Measurements from ENCODE around the gene KATNB1. TPM values are rescaled to one million over a fixed set of nuclear protein-coding genes. Genes with fewer than 3 reads are reported as not detected.

Gene KATNB1
- polyA plus RNA-seq, 1 of the 3 experiments (the other 2 are of a cell fraction): 43.7 TPM

GRCh38 chr16:57704011-57704904 lies 31.3 kb upstream of the KATNB1 start:
- H3F3A ChIP-seq (replicated peaks; ENCODE audit: insufficient read depth): no peaks in the 10 kb centered on the region
- no peaks in the 10 kb centered on the region for H3K79me2 ChIP-seq (ENCODE audit: insufficient read depth)
- H2AFZ ChIP-seq (ENCODE audit: low read depth): no peak overlapping the region
- CTCF ChIA-PET: interaction anchor here (1.1 kb wide), 1 partner anchor 55 kb away, joined by 4 read pairs; no protein-coding TSS in a partner anchor
- no peaks in the 10 kb centered on the region; a peak in 1 of 4 replicates for H3K4me1 ChIP-seq (ENCODE audit: control insufficient read depth in 1 of 2, insufficient read depth in 2 of 2, low read depth in 1 of 2, low read length in 1 of 2)
- POLR2A ChIA-PET: no interaction called here
- WGBS (ENCODE audit: low lambda C conversion rate): 55% methylated on average over 11 of the region's 11 CpGs
- no peaks in the 10 kb centered on the region for H3K36me3 ChIP-seq (replicated peaks in 1 of 2; ENCODE audit: control insufficient read depth in 1 of 2, insufficient read depth in 2 of 2, low read length in 1 of 2)
- H3K9me2 ChIP-seq: no peaks in the 10 kb centered on the region
- H3K9me3 ChIP-seq: no peaks in the 10 kb centered on the region
- TF ChIP-seq GATA2 (CRISPR knock-in tag; IDR thresholded peaks at IDR 0.05): no peak
- no peak overlapping the region for H3K27ac ChIP-seq (ENCODE audit: low read depth in 2 of 2, low read length in 1 of 2)
- no peak overlapping the region for H3K9ac ChIP-seq
- no peak overlapping the region for H3K4me3 ChIP-seq (ENCODE audit: low read depth in 2 of 2, low read length in 1 of 2)
- H4K20me1 ChIP-seq (ENCODE audit: insufficient read depth): no peaks in the 10 kb centered on the region
- no peak for DNase-seq
- H3K4me2 ChIP-seq: no peak overlapping the region
- H3K27me3 ChIP-seq (ENCODE audit: insufficient read depth): no peaks in the 10 kb centered on the region

- no peak for DNase-seq
- ChIA-PET POLR2A (no interaction called here), CTCF (interaction anchor here (1.1 kb wide), 1 partner anchor 56 kb away, joined by 4 read pairs; no protein-coding TSS in a partner anchor)
- Histone ChIP-seq H3F3A (replicated peaks; ENCODE audit: insufficient read depth) (no peaks in the 10 kb centered on the region), H3K9me2 (no peaks in the 10 kb centered on the region), H3K36me3 (replicated peaks in 1 of 2; ENCODE audit: control insufficient read depth in 1 of 2, insufficient read depth in 2 of 2, low read length in 1 of 2) (no peaks in the 10 kb centered on the region), H3K79me2 (ENCODE audit: insufficient read depth) (no peaks in the 10 kb centered on the region), H3K4me3 (ENCODE audit: low read depth in 2 of 2, low read length in 1 of 2) (no peak overlapping the region), H3K27me3 (ENCODE audit: insufficient read depth) (0 out of 2 replicates have a peak, but pooled peaks cover 5% of the 10 kb centered on the region), H2AFZ (ENCODE audit: low read depth) (no peak overlapping the region), H3K27ac (ENCODE audit: low read depth in 2 of 2, low read length in 1 of 2) (no peak overlapping the region), H3K9ac (no peak overlapping the region), H3K4me1 (ENCODE audit: control insufficient read depth in 1 of 2, insufficient read depth in 2 of 2, low read depth in 1 of 2, low read length in 1 of 2) (no peaks in the 10 kb centered on the region), H3K4me2 (no peak overlapping the region), H3K9me3 (no peaks in the 10 kb centered on the region), H4K20me1 (ENCODE audit: insufficient read depth) (no peaks in the 10 kb centered on the region)
- WGBS (ENCODE audit: low lambda C conversion rate): 57% methylated on average over 4 of the region's 4 CpGs
- TF ChIP-seq TCF12 (IDR thresholded peaks at IDR 0.05) (no peak), MEF2A (IDR thresholded peaks at IDR 0.05; ENCODE audit: borderline replicate concordance, low read depth) (no peak), MAX (IDR thresholded peaks at IDR 0.05; ENCODE audit: low read depth) (no peak), GATA2 (CRISPR knock-in tag; IDR thresholded peaks at IDR 0.05) (no peak), RCOR1 (IDR thresholded peaks at IDR 0.05; ENCODE audit: low read length) (no peak), USF2 (IDR thresholded peaks at IDR 0.05; ENCODE audit: borderline replicate concordance, low read depth, low read length) (no peak), PBX3 (IDR thresholded peaks at IDR 0.05) (no peak), SIN3A (IDR thresholded peaks at IDR 0.05; ENCODE audit: borderline replicate concordance, low read depth, low read length) (no peak), EZH2phosphoT487 (IDR thresholded peaks at IDR 0.05; ENCODE audit: borderline replicate concordance, low read depth) (no peak), CHD2 (IDR thresholded peaks at IDR 0.05; ENCODE audit: low read length, partially characterized antibody) (no peak), POLR2AphosphoS5 (IDR thresholded peaks at IDR 0.05; ENCODE audit: low read depth, low read length) (no peak), ZBTB33 (IDR thresholded peaks at IDR 0.05; ENCODE audit: borderline replicate concordance, low read depth) (no peak), REST (IDR thresholded peaks at IDR 0.05; ENCODE audit: low read depth, low read length) (no peak)
These were observed 30.4 kb upstream of the KATNB1 start for GRCh38 chr16:57704905-57705852.
